Sigmoid colon (tissue), 4 donors: ENCODE results near the gene SNRNP40.

ENCODE experiments used
- EP300 ChIP-seq, 4 donors: sonication (generic); formaldehyde crosslinking; IDR thresholded peaks; one replicate each; pipeline ENCODE4 v1.6.1; 2017; ENCODE audit warnings: antibody characterized with exemption in 4 of 4
- POLR2A ChIP-seq, 2 donors: fragments of 450-650 bp; IDR thresholded peaks; one replicate each; pipeline ENCODE4 v1.6.1; 2016; ENCODE audit warnings: antibody characterized with exemption in 2 of 2, mild to moderate bottlenecking in 2 of 2, moderate library complexity in 2 of 2
- TF ChIP-seq, protein P1 (sequence below), 4 experiments: fragments of 450-650 bp in 3 of 4; fragments of 200-600 bp in 1 of 4; IDR thresholded peaks; one replicate each; pipeline ENCODE4 v1.5.1; 2016 to 2019; ENCODE audit warnings: antibody characterized with exemption in 4 of 4, mild to moderate bottlenecking in 3 of 4, moderate library complexity in 2 of 4

- TF ChIP-seq, protein P1, sequence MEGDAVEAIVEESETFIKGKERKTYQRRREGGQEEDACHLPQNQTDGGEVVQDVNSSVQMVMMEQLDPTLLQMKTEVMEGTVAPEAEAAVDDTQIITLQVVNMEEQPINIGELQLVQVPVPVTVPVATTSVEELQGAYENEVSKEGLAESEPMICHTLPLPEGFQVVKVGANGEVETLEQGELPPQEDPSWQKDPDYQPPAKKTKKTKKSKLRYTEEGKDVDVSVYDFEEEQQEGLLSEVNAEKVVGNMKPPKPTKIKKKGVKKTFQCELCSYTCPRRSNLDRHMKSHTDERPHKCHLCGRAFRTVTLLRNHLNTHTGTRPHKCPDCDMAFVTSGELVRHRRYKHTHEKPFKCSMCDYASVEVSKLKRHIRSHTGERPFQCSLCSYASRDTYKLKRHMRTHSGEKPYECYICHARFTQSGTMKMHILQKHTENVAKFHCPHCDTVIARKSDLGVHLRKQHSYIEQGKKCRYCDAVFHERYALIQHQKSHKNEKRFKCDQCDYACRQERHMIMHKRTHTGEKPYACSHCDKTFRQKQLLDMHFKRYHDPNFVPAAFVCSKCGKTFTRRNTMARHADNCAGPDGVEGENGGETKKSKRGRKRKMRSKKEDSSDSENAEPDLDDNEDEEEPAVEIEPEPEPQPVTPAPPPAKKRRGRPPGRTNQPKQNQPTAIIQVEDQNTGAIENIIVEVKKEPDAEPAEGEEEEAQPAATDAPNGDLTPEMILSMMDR (IDR thresholded peaks at IDR 0.05): no peak
- TF ChIP-seq POLR2A (IDR thresholded peaks at IDR 0.05) (no peak), EP300 (IDR thresholded peaks at IDR 0.05) (no peak)
These were observed 75.5 kb downstream of the SNRNP40 start for GRCh38 chr1:31221072-31221471.
